ENCODE results near the gene NUDT22.

Gene NUDT22

GRCh38 chr11:64206457-64207255, 19.4 kb upstream of the NUDT22 start, which contains the start of gene FERMT3:
Gene FERMT3, plus strand, starts transcription at chr11:64206721. Its CDS starts 644 bp downstream, at chr11:64207365.
- peak; percentile 88 for DNase-seq (ENCODE audit: low read depth)

DNA sequence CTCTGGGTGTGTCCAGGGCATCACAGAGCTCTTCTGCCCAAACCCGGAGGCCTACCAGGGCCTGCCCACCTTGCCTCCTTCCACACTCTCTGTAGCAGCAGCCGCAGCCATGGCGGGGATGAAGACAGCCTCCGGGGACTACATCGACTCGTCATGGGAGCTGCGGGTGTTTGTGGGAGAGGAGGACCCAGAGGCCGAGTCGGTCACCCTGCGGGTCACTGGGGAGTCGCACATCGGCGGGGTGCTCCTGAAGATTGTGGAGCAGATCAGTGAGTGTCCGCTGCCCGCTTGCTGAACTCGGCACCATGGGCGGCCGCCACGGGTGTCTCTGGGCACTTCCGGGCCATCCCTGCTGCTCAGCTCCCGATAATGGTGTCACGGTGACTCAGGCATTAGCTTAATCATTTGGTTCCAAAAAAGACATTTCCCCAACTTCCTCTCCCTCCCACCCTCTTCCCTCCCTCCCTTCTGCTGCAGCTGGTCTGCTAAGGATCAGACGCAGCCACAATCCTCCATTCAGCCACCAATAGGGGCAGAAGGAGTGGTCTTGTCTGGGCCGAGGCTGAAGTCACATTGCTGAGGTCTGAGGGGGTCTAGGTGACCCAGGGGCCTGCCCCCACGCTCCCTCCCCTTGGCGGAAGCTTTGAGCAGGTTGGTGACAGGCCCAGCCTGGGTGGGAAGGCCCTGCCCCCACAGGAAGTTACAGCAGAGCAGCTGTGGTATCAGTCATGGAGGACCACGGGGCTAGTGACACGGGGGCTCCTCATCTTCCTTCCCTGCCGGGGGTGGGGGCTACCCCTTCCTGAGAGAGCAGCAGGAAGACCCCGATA, 18.6 kb upstream of the NUDT22 start:
- DNase-seq (ENCODE audit: low read depth), result peak; percentile 93

- DNase-seq (ENCODE audit: low read depth), result no peak
These were observed 17.8 kb upstream of the NUDT22 start for GRCh38 chr11:64208086-64208795.

GRCh38 chr11:64208796-64209562, 17.1 kb upstream of the NUDT22 start:
- no peak for DNase-seq (ENCODE audit: low read depth)

- DNase-seq (ENCODE audit: low read depth), result no peak
These were observed 16.6 kb upstream of the NUDT22 start for GRCh38 chr11:64209563-64209843.

GRCh38 chr11:64210301-64211020, 15.6 kb upstream of the NUDT22 start:
- DNase-seq (ENCODE audit: low read depth), result no peak

- no peak for DNase-seq (ENCODE audit: low read depth)
These were observed 14.7 kb upstream of the NUDT22 start for GRCh38 chr11:64211181-64211872.

DNA sequence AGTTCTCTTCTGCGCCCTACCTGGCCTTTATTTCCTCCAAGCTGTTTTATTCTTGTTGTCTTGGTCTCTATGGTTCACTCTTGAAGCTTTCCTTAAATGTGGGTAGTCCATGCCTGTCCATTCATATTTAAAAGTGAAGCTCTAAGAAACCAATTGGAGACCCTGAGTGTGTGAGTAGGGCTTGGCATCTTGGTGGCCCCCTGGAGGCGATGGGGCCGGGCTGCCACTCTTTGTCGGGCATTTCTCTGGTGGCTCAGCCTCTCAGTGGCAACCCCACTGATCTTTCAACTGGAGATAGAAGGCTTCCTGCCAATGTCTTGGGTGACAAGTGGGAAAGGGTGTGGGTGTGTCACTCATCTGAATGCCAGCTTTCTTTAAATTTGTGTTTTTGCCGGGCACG, 9.2 kb upstream of the NUDT22 start:
- DNase-seq (ENCODE audit: low read depth), result no peak

DNA sequence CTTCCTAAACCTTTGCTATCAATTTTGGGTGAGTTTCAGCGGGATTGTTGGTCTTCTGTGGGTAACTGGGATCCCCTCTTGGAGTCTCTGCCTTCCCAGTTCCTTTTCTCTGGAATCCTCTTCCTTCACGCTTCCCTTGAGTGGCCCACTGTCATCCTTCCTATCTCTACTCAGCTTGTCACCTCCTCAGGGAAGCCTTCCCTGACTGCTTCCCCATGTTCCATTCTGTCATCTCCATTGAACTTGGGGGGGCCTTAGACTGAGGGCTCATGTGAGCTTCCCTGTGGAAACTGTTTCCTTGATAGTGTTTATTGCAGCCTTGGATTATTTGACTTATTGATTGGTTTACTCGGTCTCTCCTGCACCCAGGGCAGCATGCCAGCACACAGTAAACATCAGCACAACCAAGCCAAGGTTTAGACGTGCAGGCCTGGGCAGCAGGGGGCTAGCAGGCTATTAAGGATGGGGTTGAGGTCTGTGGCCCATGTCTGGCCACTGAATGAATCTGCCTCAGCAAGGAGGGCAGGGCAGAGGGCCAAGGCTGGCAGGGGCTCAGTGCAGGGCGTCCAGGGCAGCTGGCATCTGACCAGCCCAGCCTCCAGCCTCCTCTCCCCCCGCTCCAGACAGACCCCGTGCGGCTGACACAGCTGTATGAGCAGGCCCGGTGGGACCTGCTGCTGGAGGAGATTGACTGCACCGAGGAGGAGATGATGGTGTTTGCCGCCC, 7.3 kb upstream of the NUDT22 start:
- no peak for DNase-seq (ENCODE audit: low read depth)

DNA sequence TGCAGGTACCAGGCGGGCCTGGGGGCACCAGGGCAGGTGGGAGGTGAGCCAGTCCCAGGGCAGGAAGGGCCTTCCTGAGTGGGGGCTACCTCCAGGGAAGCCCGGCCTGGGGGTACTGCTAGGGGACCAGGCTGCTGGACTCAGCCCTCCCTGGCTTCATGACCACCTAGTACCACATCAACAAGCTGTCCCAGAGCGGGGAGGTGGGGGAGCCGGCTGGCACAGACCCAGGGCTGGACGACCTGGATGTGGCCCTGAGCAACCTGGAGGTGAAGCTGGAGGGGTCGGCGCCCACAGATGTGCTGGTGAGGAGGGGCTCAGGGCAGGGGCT, 6.8 kb upstream of the NUDT22 start:
- DNase-seq (ENCODE audit: low read depth), result no peak

DNA sequence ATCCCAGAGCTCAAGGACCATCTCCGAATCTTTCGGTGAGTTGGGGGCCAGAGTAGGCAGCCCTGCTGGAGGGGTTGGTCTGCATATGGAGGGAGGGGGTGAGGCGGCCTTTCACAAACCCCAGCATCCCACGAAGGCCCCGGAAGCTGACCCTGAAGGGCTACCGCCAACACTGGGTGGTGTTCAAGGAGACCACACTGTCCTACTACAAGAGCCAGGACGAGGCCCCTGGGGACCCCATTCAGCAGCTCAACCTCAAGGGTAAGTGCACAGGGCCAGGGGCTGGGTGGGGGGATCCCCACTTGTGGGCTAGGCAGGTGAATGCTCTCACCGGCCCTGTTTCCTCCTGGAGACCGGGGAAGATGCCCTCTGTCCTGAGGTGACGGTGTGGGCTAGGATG, 6.3 kb upstream of the NUDT22 start:
- DNase-seq (ENCODE audit: low read depth), result no peak

GRCh38 chr11:64220271-64220670, 5.8 kb upstream of the NUDT22 start:
- no peak for DNase-seq (ENCODE audit: low read depth)

- no peak for DNase-seq (ENCODE audit: low read depth)
These were observed 5.3 kb upstream of the NUDT22 start for GRCh38 chr11:64220798-64221197.

DNA sequence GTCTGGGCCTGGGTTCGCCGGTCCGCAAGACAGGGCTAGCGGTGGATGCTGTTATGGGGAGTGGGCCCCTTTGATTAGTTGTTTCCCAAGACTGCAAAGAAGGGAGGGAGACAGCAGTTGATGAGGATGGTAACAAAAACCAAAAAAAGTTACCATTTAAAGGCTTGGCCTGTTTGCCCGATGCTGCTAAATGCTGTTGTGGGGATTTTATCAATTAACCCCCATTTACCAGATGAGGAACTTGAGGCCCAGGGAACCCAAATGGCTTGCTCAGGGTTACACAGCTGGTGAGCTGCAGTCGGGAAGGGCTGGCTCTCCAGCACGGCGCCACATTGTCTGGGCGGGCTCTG, 3.4 kb upstream of the NUDT22 start:
- no peak for DNase-seq (ENCODE audit: low read depth)

- DNase-seq (ENCODE audit: low read depth), result no peak
These were observed 2.9 kb upstream of the NUDT22 start for GRCh38 chr11:64223001-64223651.

- no peak for DNase-seq (ENCODE audit: low read depth)
These were observed 1.8 kb upstream of the NUDT22 start for GRCh38 chr11:64224151-64224890.

- no peak for DNase-seq (ENCODE audit: low read depth)
These were observed 1.0 kb upstream of the NUDT22 start for GRCh38 chr11:64224891-64225607.

DNA sequence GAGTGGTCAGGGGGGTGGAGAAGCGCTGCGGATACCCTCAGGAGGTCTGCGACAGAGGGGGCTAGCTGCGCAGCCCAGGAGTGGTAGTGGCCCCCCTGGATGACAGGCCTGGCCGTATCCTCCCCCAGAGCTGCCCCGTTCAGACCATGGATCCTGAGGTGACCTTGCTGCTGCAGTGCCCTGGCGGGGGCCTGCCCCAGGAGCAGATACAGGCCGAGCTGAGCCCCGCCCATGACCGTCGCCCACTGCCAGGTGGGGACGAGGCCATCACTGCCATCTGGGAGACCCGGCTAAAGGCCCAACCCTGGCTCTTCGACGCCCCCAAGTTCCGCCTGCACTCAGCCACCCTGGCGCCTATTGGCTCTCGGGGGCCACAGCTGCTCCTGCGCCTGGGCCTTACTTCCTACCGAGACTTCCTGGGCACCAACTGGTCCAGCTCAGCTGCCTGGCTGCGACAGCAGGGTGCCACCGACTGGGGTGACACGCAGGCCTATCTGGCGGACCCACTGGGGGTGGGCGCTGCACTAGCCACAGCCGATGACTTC, 505 bp downstream of the NUDT22 start:
- no peak for DNase-seq (ENCODE audit: low read depth)
